Measurements from ENCODE around the gene MYF5.

GRCh38 chr12:80745851-80746505 is 29.3 kb downstream of the MYF5 start:
- TF ChIP-seq BHLHE40 (IDR thresholded peaks at IDR 0.05; ENCODE audit: borderline replicate concordance) (no peak), ELF4 (IDR thresholded peaks at IDR 0.05) (no peak), FOXA1 (IDR thresholded peaks at IDR 0.05) (no peak)
